NOMO-1 (cell line): Measurements from ENCODE around the gene RAB1A.
"Not testable (repeated sequence)": the region's sequence is repeated elsewhere in the genome, so short reads cannot be mapped to it uniquely, and the experiment has no call there.

Experiments
- DNase-seq, 2 experiments: peaks; one replicate each; lab custom pipeline; 2025; ENCODE audit not compliant: unreplicated experiment in 2 of 2; lab: John Stamatoyannopoulos, UW

The RAB1A gene

GRCh38 chr2:65129826-65130663 is at the start of gene RAB1A:
RAB1A (minus strand) TSS chr2:65130106; CDS start chr2:65129915, 191 bp downstream.
- peak; percentile 99 for DNase-seq

- DNase-seq: no peak
These were observed 48.0 kb upstream of the RAB1A start for GRCh38 chr2:65177751-65178442.

- DNase-seq: no peak
These were observed 46.1 kb upstream of the RAB1A start for GRCh38 chr2:65175894-65176530.

- DNase-seq: not testable (repeated sequence)
These were observed 44.1 kb upstream of the RAB1A start for GRCh38 chr2:65174031-65174430.

- DNase-seq: no peak
These were observed 43.3 kb upstream of the RAB1A start for GRCh38 chr2:65172994-65173790.

- DNase-seq: not testable (repeated sequence)
These were observed 40.9 kb upstream of the RAB1A start for GRCh38 chr2:65170611-65171477.

GRCh38 chr2:65169760-65170136 is 39.8 kb upstream of the RAB1A start:
- no peak for DNase-seq

- peak; percentile 58 to 86 for DNase-seq
These were observed 35.7 kb upstream of the RAB1A start for GRCh38 chr2:65165558-65165957.

- peak in 1 of 2 experiments; percentile 59 for DNase-seq
These were observed 34.6 kb upstream of the RAB1A start for GRCh38 chr2:65164426-65164891.

GRCh38 chr2:65161551-65162100 is 31.7 kb upstream of the RAB1A start:
- no peak for DNase-seq

- DNase-seq: peak in 1 of 2 experiments; percentile 33
These were observed 30.0 kb upstream of the RAB1A start for GRCh38 chr2:65159906-65160305.

- DNase-seq: no peak
These were observed 29.4 kb upstream of the RAB1A start for GRCh38 chr2:65159261-65159660.

GRCh38 chr2:65158557-65158956 is 28.7 kb upstream of the RAB1A start:
- no peak for DNase-seq

GRCh38 chr2:65157856-65158255 is 27.9 kb upstream of the RAB1A start:
- not testable (repeated sequence) for DNase-seq

- no peak for DNase-seq
These were observed 26.1 kb upstream of the RAB1A start for GRCh38 chr2:65156041-65156440.

- DNase-seq: no peak
These were observed 23.6 kb upstream of the RAB1A start for GRCh38 chr2:65153515-65153914.

GRCh38 chr2:65146078-65146477 is 16.2 kb upstream of the RAB1A start:
- DNase-seq: no peak

- no peak for DNase-seq
These were observed 14.7 kb upstream of the RAB1A start for GRCh38 chr2:65144571-65144970.

GRCh38 chr2:65142515-65142914 is 12.6 kb upstream of the RAB1A start:
- peak in 1 of 2 experiments; percentile 27 for DNase-seq
